WTC11 (cell line): ENCODE measurements around the gene PRDM5. TPM values are rescaled to one million over a fixed set of nuclear protein-coding genes. Genes with fewer than 3 reads are reported as not detected.

Experiments
- ATAC-seq: fragments of 200-7000 bp; cut with Tn5 transposase; 2 replicates; pipeline ENCODE4 v1.10.0; 2021; ENCODE audit warnings: mild to moderate bottlenecking, moderate library complexity
- CTCF ChIA-PET: fragments of 300-600 bp; sonication (Branson Sonifier 250); formaldehyde crosslinking; loops from one replicate; lab custom pipeline; 2021; ENCODE audit warnings: antibody characterized with exemption; lab: Charles Lee
- POLR2A ChIA-PET: fragments of 350-600 bp; sonication (Branson Sonifier 250); formaldehyde crosslinking; loops from one replicate; lab custom pipeline; 2021; ENCODE audit warnings: antibody characterized with exemption; lab: Charles Lee
- DNase-seq: peaks from one replicate; pipeline ENCODE4 v3.0.0; 2021; ENCODE audit warnings: low spot score
- H3K27ac Mint-ChIP-seq: 2 replicates; pipeline ENCODE4 v1.8.0; 2021; ENCODE audit warnings: mixed read lengths
- H3K27me3 Mint-ChIP-seq: 2 replicates; pipeline ENCODE4 v1.8.0; 2021; ENCODE audit warnings: low read depth, mild to moderate bottlenecking, moderate library complexity, mixed read lengths
- H3K36me3 Mint-ChIP-seq: 2 replicates; pipeline ENCODE4 v1.8.0; 2021; ENCODE audit warnings: mixed read lengths
- H3K4me1 Mint-ChIP-seq: 2 replicates; pipeline ENCODE4 v1.8.0; 2022; ENCODE audit warnings: mixed read lengths
- H3K4me3 Mint-ChIP-seq: 2 replicates; pipeline ENCODE4 v1.8.0; 2021; ENCODE audit warnings: mild to moderate bottlenecking, moderate library complexity, mixed read lengths
- H3K9me3 Mint-ChIP-seq: 2 replicates; pipeline ENCODE4 v1.8.0; 2021; ENCODE audit warnings: mixed read lengths
- ARID4B ChIP-seq: sonication (generic); formaldehyde crosslinking; IDR thresholded peaks from 2 replicates; pipeline ENCODE4 v1.8.0; 2023; ENCODE audit warnings: missing genetic modification reagents, mild to moderate bottlenecking, borderline replicate concordance
- ATF1 ChIP-seq: sonication (generic); formaldehyde crosslinking; IDR thresholded peaks from 2 replicates; pipeline ENCODE4 v1.8.1; 2023; ENCODE audit warnings: mild to moderate bottlenecking, moderate library complexity, missing genetic modification reagents
- ATF6 ChIP-seq: sonication (generic); formaldehyde crosslinking; IDR thresholded peaks from 2 replicates; pipeline ENCODE4 v1.8.1; 2023; ENCODE audit warnings: mild to moderate bottlenecking, missing genetic modification reagents
- CREB1 ChIP-seq: sonication (generic); formaldehyde crosslinking; IDR thresholded peaks from 2 replicates; pipeline ENCODE4 v1.8.0; 2023; ENCODE audit warnings: mild to moderate bottlenecking, missing genetic modification reagents
- CREM ChIP-seq: sonication (generic); formaldehyde crosslinking; IDR thresholded peaks from 2 replicates; pipeline ENCODE4 v1.8.1; 2022; ENCODE audit warnings: mild to moderate bottlenecking, missing genetic modification reagents, moderate library complexity
- CTCF ChIP-seq: fragments of 200-600 bp; IDR thresholded peaks from 2 replicates; pipeline ENCODE4 v1.8.0; 2022; ENCODE audit warnings: antibody characterized with exemption
- E2F1 ChIP-seq: sonication (generic); formaldehyde crosslinking; IDR thresholded peaks from 2 replicates; pipeline ENCODE4 v1.8.0; 2022; ENCODE audit warnings: mild to moderate bottlenecking, missing genetic modification reagents
- ERG ChIP-seq: fragments of 250-450 bp; sonication (Bioruptor Pico); IDR thresholded peaks from 2 replicates; pipeline ENCODE4 v1.8.0; 2021; ENCODE audit warnings: mild to moderate bottlenecking
- FOXJ3 ChIP-seq: sonication (generic); formaldehyde crosslinking; IDR thresholded peaks from 2 replicates; pipeline ENCODE4 v1.9.0; 2021; ENCODE audit warnings: missing genetic modification reagents, mild to moderate bottlenecking, borderline replicate concordance
- GABPB1 ChIP-seq: sonication (generic); formaldehyde crosslinking; IDR thresholded peaks from 2 replicates; pipeline ENCODE4 v1.8.1; 2023; ENCODE audit warnings: mild to moderate bottlenecking, missing genetic modification reagents
- NFE2L1 ChIP-seq: sonication (generic); formaldehyde crosslinking; IDR thresholded peaks from 2 replicates; pipeline ENCODE4 v1.8.1; 2023; ENCODE audit warnings: missing genetic modification reagents
- OVOL2 ChIP-seq: fragments of 250-450 bp; sonication (Bioruptor Pico); IDR thresholded peaks from 2 replicates; pipeline ENCODE4 v1.9.0; 2021; ENCODE audit warnings: mild to moderate bottlenecking, borderline replicate concordance
- SMAD3 ChIP-seq: sonication (generic); formaldehyde crosslinking; IDR thresholded peaks from 2 replicates; pipeline ENCODE4 v1.8.0; 2022; ENCODE audit warnings: missing genetic modification reagents, mild to moderate bottlenecking, borderline replicate concordance
- STAT6 ChIP-seq: sonication (generic); formaldehyde crosslinking; conservative IDR thresholded peaks from 2 replicates; pipeline ENCODE4 v1.8.1; 2023; ENCODE audit warnings: mild to moderate bottlenecking, low read depth, missing genetic modification reagents, moderate library complexity
- TEAD1 ChIP-seq: sonication (generic); formaldehyde crosslinking; IDR thresholded peaks from 2 replicates; pipeline ENCODE4 v1.8.0; 2022; ENCODE audit warnings: mild to moderate bottlenecking, missing genetic modification reagents
- TEAD4 ChIP-seq: sonication (generic); formaldehyde crosslinking; IDR thresholded peaks from 2 replicates; pipeline ENCODE4 v1.8.0; 2022; ENCODE audit warnings: mild to moderate bottlenecking, missing genetic modification reagents
- USF1 ChIP-seq: sonication (generic); formaldehyde crosslinking; IDR thresholded peaks from 2 replicates; pipeline ENCODE4 v1.8.0; 2022; ENCODE audit warnings: mild to moderate bottlenecking, missing genetic modification reagents
- ZBTB21 ChIP-seq: sonication (generic); formaldehyde crosslinking; IDR thresholded peaks from 2 replicates; pipeline ENCODE4 v1.8.1; 2023; ENCODE audit warnings: mild to moderate bottlenecking, missing genetic modification reagents, borderline replicate concordance
- ZNF121 ChIP-seq: sonication (generic); formaldehyde crosslinking; IDR thresholded peaks from 2 replicates; pipeline ENCODE4 v1.8.0; 2023; ENCODE audit warnings: missing genetic modification reagents
- ZNF219 ChIP-seq: sonication (generic); formaldehyde crosslinking; IDR thresholded peaks from 2 replicates; pipeline ENCODE4 v1.8.0; 2023; ENCODE audit warnings: missing genetic modification reagents, mild to moderate bottlenecking, borderline replicate concordance
- ZNF232 ChIP-seq: sonication (generic); formaldehyde crosslinking; IDR thresholded peaks from 2 replicates; pipeline ENCODE4 v1.8.0; 2022; ENCODE audit warnings: mild to moderate bottlenecking, missing genetic modification reagents
- ZNF263 ChIP-seq: sonication (generic); formaldehyde crosslinking; IDR thresholded peaks from 2 replicates; pipeline ENCODE4 v1.8.1; 2022; ENCODE audit warnings: low read depth, mild to moderate bottlenecking, moderate library complexity, missing genetic modification reagents
- ZNF416 ChIP-seq: fragments of 250-450 bp; sonication (Bioruptor Pico); IDR thresholded peaks from 2 replicates; pipeline ENCODE4 v1.9.0; 2021; ENCODE audit warnings: mild to moderate bottlenecking, inconsistent platforms
- total RNA-seq: library from RNA; stranded (reverse); gene quantifications from 3 replicates; pipeline ENCODE4 v1.2.3, GENCODE V29; 2021

The PRDM5 gene
- total RNA-seq, 1 experiment from 2014 or later, result 47.0 TPM

GRCh38 chr4:120826449-120826848, 96.1 kb downstream of the PRDM5 start:
- no peaks in the 10 kb centered on the region for H3K36me3 Mint-ChIP-seq
- H3K27ac Mint-ChIP-seq, result no peak overlapping the region
- ATAC-seq, result no peak
- no peak overlapping the region for H3K4me3 Mint-ChIP-seq
- POLR2A ChIA-PET, result no interaction called here
- no peaks in the 10 kb centered on the region for H3K27me3 Mint-ChIP-seq
- H3K9me3 Mint-ChIP-seq, result no peaks in the 10 kb centered on the region
- TF ChIP-seq ZNF219 (CRISPR knock-in tag) (no peak), NFE2L1 (CRISPR knock-in tag) (no peak), E2F1 (CRISPR knock-in tag) (no peak), ZNF121 (CRISPR knock-in tag) (no peak), ZBTB21 (CRISPR knock-in tag) (no peak), FOXJ3 (CRISPR knock-in tag) (no peak), STAT6 (CRISPR knock-in tag) (no peak), ATF6 (CRISPR knock-in tag) (no peak), OVOL2 (CRISPR knock-in tag) (no peak), ZNF416 (CRISPR knock-in tag) (no peak), ZNF232 (CRISPR knock-in tag) (no peak), USF1 (CRISPR knock-in tag) (no peak), SMAD3 (CRISPR knock-in tag) (no peak), TEAD4 (CRISPR knock-in tag) (no peak), CTCF (no peak), GABPB1 (CRISPR knock-in tag) (no peak), CREB1 (no peak)
- TF ChIP-seq, all 79 proteins: peak for 0
- CTCF ChIA-PET, result interaction anchor here (0.9 kb wide), 1 partner anchor 151 kb away, joined by 4 read pairs; no protein-coding TSS in a partner anchor
- peaks cover 26% of the 10 kb centered on the region for H3K4me1 Mint-ChIP-seq
- no peak for DNase-seq

- H3K4me1 Mint-ChIP-seq, result peaks cover 22% of the 10 kb centered on the region
- CTCF ChIA-PET, result no interaction called here
- no peaks in the 10 kb centered on the region for H3K36me3 Mint-ChIP-seq
- DNase-seq, result no peak
- H3K4me3 Mint-ChIP-seq, result no peak overlapping the region
- no peaks in the 10 kb centered on the region for H3K27me3 Mint-ChIP-seq
- POLR2A ChIA-PET, result no interaction called here
- H3K9me3 Mint-ChIP-seq, result no peaks in the 10 kb centered on the region
- ATAC-seq, result no peak
- no peak overlapping the region for H3K27ac Mint-ChIP-seq
- TF ChIP-seq TEAD1 (CRISPR knock-in tag), result no peak
- no peak for TF ChIP-seq CREM (CRISPR knock-in tag)
- no peak for TF ChIP-seq ATF1
- TF ChIP-seq ERG (CRISPR knock-in tag), result no peak
- TF ChIP-seq ZNF121 (CRISPR knock-in tag), result no peak
- no peak for TF ChIP-seq ARID4B
- no peak for TF ChIP-seq GABPB1 (CRISPR knock-in tag)
- no peak for TF ChIP-seq ZNF263 (CRISPR knock-in tag)
Observed at GRCh38 chr4:120824946-120825345, 97.6 kb downstream of the PRDM5 start.
